HG03060 (cell line): Measurements from ENCODE around the gene CRYGN.

Experiments
- ATAC-seq: cut with Tn5 transposase; IDR thresholded peaks from one replicate; pipeline ENCODE4 v1.9.1; 2021; ENCODE audit warnings: low read depth, moderate number of reproducible peaks; ENCODE audit not compliant: unreplicated experiment

Gene CRYGN

DNA sequence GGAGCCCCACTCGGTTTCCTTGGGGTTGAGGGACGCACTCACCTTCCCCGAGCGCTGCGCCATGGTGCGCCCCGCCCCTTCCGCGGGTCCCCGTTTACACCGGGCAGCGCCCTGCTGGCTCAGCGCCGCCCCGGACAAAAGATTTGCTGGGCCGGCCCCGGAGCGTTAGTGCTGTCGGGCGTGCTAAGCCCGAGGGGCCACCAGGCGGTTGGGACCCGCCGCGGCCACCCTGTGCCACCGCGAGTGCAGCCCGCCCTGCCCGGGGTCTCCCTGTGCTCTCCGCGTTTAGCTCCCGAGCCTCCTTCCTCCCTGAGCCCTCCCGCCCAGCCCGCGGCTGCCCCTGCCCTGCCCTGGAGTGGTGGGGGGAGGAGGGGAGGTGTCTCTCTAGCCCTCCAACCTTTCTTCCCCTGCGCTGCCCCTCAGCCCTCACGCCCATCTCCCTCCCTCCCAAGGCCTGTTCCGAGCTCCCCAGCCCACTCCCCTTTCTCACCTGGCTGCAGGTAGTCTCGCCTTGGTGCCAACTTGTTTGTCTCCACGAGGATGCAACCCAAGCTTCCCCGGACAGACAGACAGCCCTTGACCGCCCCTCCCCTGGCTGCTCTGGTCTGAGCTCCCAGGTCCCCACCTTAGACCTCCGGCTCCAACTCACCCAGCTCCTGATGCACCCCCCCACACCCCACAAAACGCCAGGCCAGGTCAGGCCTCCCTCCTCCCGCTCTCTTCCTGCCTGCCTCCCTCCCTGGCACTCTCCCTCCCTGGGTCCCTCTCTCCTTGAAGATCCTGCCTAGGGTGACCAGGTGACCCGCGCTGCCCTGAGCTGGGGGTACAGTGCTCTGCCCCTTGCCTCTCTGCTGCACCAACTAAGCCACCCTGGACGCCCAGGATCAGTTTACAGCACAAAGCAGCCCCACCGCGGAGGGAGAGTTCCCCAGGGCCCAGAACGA lies at the start of gene CRYGN:
TSS of gene CRYGN (minus strand) at position 287 of the 944 bp plus-strand sequence. CDS start at position 63, 224 bp downstream.
- no peak for ATAC-seq

DNA sequence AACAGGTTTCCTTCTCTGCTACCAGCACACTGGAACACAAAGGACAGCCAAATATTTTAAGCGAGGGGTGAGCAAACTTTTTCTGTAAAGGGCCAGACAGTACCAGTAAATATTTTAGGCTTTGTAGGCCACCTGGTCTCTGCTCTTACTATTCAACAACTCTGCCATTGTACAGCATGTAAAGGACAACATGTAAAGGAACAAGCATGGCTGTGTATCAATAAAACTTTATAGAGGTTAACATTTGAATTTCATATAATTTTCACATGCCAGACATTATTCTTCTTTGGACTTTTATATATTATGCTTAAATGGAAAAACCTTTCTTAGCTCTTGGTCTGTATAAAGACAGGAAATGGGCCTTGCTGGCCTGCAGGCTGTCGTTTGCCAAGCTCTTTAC lies 49.6 kb upstream of the CRYGN start:
- no peak for ATAC-seq

DNA sequence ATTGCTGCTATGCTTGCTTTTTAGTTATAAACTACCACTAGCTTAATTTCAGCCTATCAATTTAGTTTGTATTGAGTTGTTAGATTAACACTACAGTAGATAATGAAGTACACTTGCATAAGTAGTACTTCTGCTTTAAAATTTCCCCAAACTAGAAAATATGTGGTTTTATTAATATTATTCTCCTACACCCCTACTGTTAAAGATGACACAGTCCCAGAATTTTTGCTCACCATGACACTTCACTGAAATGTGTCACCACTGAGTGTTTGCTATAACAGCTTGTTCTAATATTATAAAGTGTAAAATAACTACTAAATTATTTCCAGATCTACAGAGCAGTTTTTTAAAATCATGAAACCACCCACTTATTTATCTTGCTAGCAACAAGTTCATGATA lies 48.2 kb upstream of the CRYGN start:
- no peak for ATAC-seq

- ATAC-seq, result no peak
Observed at GRCh38 chr7:151487228-151487627, 47.3 kb upstream of the CRYGN start.

- no peak for ATAC-seq
Observed at GRCh38 chr7:151486074-151486473, 46.1 kb upstream of the CRYGN start.

DNA sequence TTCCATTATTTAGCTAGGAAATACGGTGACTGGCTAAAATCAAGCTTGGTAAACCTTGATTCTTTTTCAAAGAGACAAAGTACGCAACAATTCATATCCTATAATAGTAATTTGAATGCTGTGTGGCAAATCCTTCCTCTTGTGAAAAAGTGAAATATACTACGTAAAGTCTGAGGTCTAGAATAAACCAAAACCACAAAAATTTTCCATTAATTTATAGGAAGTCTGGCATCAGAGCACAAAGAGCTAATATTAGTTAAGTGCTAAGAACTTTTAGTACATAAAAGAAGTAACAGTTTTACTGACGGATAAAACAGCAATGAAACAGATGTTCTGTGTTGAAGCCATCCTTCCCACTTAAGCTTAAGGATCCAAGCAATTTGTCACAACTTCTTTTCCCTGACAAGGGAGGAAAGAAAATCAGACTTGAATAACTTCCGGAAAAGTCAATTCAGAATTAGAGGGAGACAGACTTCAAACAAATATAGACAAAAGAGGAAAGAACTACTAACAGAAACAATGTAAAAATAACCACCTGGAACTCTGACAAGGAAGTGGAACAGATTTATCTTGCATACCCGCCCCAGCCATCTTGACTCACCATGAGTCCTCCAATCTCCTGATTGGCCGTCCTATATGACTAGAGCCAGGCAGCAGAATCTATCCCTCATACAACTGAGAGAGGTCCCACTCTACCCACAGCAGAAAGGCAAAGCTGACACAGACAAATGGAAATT lies 45.2 kb upstream of the CRYGN start:
- no peak for ATAC-seq

GRCh38 chr7:151483711-151483983 lies 43.7 kb upstream of the CRYGN start:
- no peak for ATAC-seq

DNA sequence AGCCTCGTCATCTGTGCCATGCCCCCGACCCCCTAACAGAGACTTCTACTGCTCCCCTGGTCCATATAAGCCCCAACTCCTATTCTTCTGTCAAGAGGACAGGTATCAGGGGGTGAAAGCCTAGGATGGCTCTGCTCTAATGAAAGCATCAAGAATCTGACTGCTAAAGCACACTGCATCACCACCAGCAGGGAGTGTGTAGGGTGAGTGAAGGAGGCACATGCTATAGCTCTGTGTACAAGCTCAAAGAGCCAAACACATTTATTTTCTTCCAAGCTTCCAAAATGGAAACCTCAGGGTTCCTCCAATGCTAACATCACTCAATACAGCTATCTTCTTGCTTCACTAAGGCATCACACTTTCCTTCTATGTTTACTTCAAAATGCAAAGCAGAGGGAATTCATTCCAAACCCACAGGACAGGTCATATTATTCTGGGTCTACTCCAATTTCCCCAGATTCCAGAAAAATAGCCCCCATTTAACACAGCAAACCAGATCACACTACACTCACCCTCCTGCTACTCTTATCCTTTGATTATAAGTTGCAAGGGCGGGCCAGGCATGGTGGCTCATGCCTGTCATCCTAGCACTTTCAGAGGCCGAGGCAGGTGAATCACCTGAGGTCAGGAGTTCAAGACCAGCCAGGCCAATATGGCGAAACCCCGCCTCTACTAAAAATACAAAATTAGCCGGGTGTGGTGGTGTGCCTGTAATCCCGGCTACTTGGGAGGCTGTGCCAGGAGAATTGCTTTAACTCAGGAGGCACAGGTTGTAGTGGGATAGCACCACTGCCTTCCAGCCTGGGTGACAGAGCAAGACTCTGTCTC lies 43.2 kb upstream of the CRYGN start:
- no peak for ATAC-seq

DNA sequence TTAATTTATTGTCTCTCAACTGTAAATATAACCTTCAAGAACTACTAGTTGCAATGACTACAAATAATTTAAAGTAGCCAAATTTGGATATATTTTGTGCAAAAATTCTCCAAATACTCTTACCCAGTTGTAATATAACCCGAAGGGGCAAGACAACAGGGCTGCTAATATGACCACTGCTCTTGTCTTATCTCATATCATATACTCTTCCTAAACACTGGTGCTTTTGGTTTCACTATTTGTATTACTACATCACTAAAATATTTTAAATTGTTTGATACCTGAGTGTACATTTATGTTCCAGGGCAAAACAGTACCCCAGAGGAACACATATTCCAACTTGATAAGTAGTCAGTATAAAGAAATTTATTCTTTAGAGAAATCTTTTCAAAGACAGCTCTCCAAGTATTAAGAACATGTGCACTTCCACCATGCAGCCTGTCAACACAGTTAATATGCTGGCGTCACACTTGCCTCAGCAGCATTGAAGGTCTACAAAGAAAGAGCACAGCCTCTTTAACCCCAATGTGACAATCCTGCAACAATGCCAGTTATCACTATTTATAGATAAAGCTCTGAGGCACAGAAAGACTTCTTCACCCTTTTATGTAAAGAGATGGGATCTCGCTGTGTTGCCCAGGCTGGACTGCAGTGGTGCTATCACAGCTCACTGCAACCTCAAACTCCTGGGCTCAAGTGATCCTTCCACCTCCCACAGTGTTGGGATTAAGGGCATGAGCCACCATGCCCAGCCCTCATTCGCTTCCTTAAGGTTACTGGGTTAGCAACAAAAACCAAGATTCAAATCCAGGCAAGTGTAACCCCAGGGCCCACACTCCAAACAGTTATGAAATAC lies 41.9 kb upstream of the CRYGN start:
- ATAC-seq, result no peak

DNA sequence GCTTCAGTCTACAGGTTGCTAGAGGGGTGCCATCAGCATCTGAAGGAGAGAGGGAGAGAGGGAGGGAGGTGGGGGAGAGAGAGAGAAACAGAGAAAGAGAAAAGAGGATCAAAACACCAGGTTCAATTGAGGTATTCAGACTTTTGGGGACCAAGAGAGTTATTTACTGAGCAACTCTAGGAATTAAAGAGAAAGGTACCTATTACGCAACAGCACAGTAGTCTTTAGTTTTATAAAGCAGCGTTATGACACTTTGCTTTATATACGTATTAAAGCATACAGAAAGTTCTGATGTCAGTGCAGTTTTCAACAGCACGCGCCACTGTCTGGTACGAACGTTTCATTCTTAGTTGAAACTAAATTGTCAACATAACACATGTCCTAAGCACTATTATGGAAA lies 37.9 kb upstream of the CRYGN start:
- ATAC-seq, result no peak

DNA sequence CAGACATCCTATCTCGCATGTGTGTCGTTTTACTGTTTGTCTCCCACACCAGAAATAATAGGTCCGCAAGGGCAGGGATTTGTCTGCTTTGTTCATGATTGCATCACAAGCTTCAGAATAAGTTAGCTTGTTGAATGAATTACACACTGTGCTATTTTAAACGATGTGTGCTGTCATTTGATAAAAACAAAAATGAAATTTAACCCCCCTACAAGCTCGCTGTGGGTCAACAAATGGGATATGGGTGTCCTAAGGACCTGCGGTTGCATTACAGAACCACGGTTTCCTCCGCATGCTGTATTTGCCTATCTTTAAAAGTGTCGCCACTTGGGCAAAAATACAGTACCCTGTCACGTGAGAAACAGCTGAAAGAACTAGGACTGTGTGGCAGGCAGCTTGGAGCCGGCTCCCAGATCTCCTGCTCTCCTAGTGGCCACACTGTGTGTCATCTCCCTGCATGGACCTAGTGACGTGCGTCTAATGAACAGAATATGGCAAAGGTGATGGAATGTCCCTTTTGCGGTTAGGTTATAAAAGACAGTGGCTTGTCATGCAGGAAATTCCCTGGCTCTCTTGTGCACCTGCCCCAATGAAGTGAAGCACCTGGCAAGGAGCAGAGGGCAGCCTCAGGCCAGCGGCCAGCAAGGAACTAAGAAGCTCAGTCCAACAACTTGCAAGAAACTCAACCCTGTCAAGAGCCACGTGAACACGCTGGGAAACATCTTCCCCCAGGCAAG lies 32.9 kb upstream of the CRYGN start:
- no peak for ATAC-seq

GRCh38 chr7:151470711-151471110 lies 30.8 kb upstream of the CRYGN start:
- ATAC-seq, result no peak

DNA sequence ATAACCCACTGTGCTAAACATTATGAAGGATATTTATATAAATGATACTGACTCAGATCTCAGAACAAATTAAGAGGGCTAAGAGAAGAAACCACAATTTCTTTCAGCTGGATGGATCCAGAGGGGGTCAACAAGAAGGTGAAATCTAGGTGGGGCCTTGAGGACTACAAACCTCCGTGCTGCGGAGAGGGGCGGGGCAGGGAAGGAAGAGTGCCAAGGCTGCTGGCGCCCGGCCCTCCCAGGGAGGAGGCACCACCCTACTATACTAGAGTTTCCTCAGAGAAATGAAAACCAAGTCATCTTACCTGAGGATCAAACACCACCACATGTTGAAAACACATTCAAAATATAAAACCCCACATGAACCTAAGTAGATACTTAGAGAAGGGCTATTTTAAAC lies 29.3 kb upstream of the CRYGN start:
- ATAC-seq, result no peak

DNA sequence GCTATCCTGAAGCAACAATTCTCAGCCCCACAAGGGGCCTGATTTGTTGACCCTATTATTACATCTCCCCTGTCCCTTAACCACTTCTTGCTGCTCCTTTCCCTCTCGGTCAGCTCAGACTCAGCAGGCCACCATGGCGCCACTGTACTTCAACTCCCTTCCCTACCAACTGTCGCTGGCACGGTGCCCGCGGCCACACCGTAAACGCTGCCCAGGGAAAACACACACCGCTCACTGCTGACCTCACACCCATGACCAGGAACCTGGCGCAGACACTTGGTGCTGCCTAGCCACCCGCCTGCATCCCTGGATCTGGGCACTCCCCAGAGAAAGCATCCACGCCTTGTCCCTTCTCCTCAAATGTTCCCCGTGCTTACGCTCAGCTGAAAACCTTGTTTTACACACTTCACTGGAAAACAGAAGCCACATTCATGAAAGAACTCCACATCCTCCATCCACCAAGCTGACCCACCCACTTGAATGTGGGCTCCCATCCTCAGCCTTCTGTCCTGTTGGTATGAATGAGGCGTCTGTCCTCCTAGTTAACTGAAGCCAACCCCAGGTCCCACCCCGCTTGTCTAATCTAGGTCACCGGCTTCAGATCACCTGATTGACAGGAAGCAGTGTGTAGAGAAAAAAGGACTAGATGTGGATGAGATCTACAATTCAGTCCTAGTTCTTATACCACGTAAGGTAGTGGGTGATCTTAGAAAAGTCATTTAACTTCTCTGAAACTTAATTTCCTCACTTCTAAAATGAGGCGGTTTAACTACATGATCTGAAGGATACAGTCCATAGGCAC lies 28.5 kb upstream of the CRYGN start:
- no peak for ATAC-seq

DNA sequence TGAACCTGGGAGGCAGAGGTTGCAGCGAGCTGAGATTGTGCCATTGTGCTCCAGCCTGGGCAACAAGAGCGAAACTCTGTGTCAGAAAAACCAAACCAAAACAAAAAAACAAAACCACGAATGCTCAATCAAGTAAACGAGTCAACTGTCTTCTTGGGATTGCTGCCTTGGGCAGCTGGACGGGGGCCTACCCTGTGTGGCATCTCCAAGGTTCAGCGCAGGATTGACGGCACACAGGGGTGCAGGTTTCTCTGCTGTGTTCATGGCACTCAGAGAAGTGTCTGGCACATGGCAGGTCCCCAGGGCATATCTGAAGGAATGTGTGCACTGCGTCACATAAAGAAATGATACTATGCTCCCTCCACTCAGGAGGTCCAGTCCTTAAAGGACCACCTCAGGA lies 25.2 kb upstream of the CRYGN start:
- ATAC-seq, result no peak

- no peak for ATAC-seq
Observed at GRCh38 chr7:151462306-151462779, 22.4 kb upstream of the CRYGN start.

- ATAC-seq, result no peak
Observed at GRCh38 chr7:151461942-151462230, 21.9 kb upstream of the CRYGN start.

DNA sequence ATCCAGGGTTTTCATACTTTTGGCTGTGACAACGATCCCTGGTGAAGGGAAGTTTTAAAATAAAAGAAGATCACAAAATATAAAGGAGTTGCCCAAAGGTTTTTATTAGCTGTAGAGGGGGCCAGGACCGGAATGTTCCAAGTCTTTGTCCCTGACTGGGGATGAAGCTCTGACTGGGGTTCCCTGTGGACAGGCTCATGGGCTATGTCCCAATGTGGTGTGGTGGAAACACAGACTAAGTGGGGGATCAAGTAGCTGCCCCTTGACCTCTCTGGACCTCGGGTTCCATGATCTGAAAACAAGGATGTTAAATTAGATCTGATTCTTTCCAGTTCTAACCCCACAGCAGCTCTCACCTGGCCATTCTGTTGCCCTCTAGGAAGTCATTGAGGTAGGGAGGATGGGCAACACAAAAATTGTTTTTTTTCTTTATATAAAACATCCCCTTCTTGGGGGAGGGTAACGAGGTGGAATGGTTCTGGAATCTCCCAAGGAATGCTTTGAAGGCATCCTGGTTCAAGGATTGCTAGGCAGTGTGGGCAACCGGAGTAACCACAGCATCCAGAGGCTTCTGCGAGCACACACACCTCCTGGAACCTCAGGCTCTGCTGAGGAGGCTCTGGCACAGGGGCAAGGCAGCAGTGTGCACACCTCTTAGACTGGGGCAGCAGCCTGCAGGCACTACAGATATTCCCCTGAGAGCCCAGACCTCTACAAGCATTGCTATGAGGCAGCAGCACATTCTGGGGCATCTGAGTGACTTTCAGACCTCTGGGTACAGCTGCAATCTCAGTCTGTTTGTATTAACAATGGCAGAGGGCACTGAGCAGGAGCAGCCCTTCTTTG lies 21.4 kb upstream of the CRYGN start:
- no peak for ATAC-seq
